ENCODE measurements around the gene PPIL6.

The PPIL6 gene

GRCh38 chr6:109440331-109441068, at the start of gene PPIL6, which contains the start of gene SMPD2:
Gene PPIL6, minus strand, starts transcription at chr6:109440628. Its CDS starts 38 bp downstream, at chr6:109440590.
Gene SMPD2, plus strand, starts transcription at chr6:109440724. Its CDS starts 398 bp downstream, at chr6:109441122.
- DNase-seq, result peak; percentile 86

- DNase-seq, result no peak
These were observed 47.6 kb upstream of the PPIL6 start for GRCh38 chr6:109488001-109488400.

GRCh38 chr6:109486068-109486467, 45.6 kb upstream of the PPIL6 start:
- no peak for DNase-seq

GRCh38 chr6:109485266-109485935, 45.0 kb upstream of the PPIL6 start:
- no peak for DNase-seq

- no peak for DNase-seq
These were observed 43.7 kb upstream of the PPIL6 start for GRCh38 chr6:109484122-109484521.

GRCh38 chr6:109483735-109484057, 43.3 kb upstream of the PPIL6 start:
- DNase-seq, result no peak

- peak; percentile 95 for DNase-seq
These were observed 42.7 kb upstream of the PPIL6 start, which contains the start of gene ZBTB24 for GRCh38 chr6:109482905-109483734. Gene ZBTB24, minus strand, starts transcription at chr6:109483219. Its CDS starts 1,193 bp downstream, at chr6:109482026.

- no peak for DNase-seq
These were observed 40.6 kb upstream of the PPIL6 start for GRCh38 chr6:109480993-109481480.

GRCh38 chr6:109478841-109479624, 38.6 kb upstream of the PPIL6 start:
- DNase-seq, result no peak

- no peak for DNase-seq
These were observed 37.9 kb upstream of the PPIL6 start for GRCh38 chr6:109478222-109478805.

- no peak for DNase-seq
These were observed 37.3 kb upstream of the PPIL6 start for GRCh38 chr6:109477725-109478124.

- no peak for DNase-seq
These were observed 36.8 kb upstream of the PPIL6 start for GRCh38 chr6:109477184-109477583.

- DNase-seq, result no peak
These were observed 35.2 kb upstream of the PPIL6 start for GRCh38 chr6:109475625-109476024.

- no peak for DNase-seq
These were observed 34.6 kb upstream of the PPIL6 start for GRCh38 chr6:109474995-109475394.

GRCh38 chr6:109473120-109473519, 32.7 kb upstream of the PPIL6 start:
- DNase-seq, result no peak

- no peak for DNase-seq
These were observed 31.9 kb upstream of the PPIL6 start for GRCh38 chr6:109472132-109472995.

- no peak for DNase-seq
These were observed 30.8 kb upstream of the PPIL6 start for GRCh38 chr6:109471105-109471810.

GRCh38 chr6:109469591-109470189, 29.3 kb upstream of the PPIL6 start:
- no peak for DNase-seq

GRCh38 chr6:109467696-109468095, 27.3 kb upstream of the PPIL6 start:
- no peak for DNase-seq

Data from activated CD4-positive, alpha-beta T cell treated with anti-CD3 and anti-CD28 coated beads, Interleukin-10, Interleukin-2, amounts not matched to agents 100 ng/mL and 50 ng/mL, durations not matched to agents 16 hours and 8 hours (primary cell).